GM23338 (cell line): Measurements from ENCODE around the gene DOCK1.

Source experiments
- CTCF ChIP-seq, 2 experiments: fragments of 200-600 bp in 1 of 2; sonication (generic) in 1 of 2; conservative IDR thresholded peaks; 2 replicates each; pipeline versions ENCODE4 v1.5.1 to v1.6.1; 2016 to 2017; ENCODE audit warnings: antibody characterized with exemption in 2 of 2, low read depth in 2 of 2, mild to moderate bottlenecking in 2 of 2, moderate library complexity in 1 of 2
- EZH2 ChIP-seq: fragments of 200-600 bp; sonication (generic); IDR thresholded peaks from one replicate; pipeline ENCODE4 v1.8.0; 2017; ENCODE audit warnings: antibody characterized with exemption, mild to moderate bottlenecking, low read depth; ENCODE audit not compliant: unreplicated experiment
- POLR2AphosphoS5 ChIP-seq: IDR thresholded peaks from 2 replicates; pipeline ENCODE4 v1.6.1; 2016; ENCODE audit warnings: antibody characterized with exemption, low read depth

DNA sequence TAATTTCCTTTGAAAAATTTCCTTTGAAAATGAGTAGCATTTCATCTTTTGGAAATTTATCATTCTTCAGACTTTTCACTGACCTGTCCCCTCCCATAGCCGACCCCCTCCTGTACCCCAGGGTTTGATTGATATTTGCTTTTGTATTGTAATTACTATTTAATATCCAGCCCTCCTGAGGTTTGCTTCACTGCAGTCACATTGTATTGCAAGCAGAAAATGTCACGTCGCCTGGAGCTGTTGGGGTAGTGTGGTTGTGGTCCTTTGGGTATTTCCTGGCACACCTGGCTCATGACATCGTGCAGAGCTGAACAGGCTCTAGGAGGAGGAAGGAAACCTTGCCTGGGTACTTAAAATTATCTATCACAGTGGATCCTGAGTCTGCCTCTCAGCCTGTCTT is 175.1 kb downstream of the DOCK1 start:
- TF ChIP-seq CTCF (conservative IDR thresholded peaks at IDR 0.05; ENCODE audit: low read depth in 2 of 2): no peak
- no peak for TF ChIP-seq POLR2AphosphoS5
- TF ChIP-seq EZH2: no peak
